ENCODE results near the gene DCLK1. TPM values are rescaled to one million over a fixed set of nuclear protein-coding genes. Genes with fewer than 3 reads are reported as not detected.

Gene DCLK1
- total RNA-seq, 1 donor from 2014 or later: 36.1 TPM

DNA sequence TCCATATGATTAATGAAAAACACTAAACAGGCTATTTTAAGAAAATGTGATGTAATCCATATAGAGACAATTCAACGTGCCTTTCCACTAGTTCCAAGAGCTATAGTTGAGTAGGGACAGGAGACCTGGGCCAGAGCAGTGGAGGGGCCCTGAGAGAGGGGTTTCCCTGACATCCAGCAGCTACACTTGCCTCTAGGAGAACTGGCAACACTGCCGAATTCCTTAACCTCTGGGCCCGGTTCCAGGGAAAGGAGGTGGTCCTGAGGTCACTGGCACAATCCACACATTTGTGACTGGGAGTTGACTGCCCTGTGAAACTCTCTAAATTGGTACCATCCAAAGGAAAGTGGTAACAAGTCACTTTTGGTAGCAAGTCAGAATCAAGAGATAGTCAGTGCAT lies 264.4 kb downstream of the DCLK1 start:
- Histone ChIP-seq H3K9me3 (no peaks in the 10 kb centered on the region), H3K36me3 (no peaks in the 10 kb centered on the region), H3K4me3 (no peak overlapping the region), H3K4me1 (no peaks in the 10 kb centered on the region), H3K27ac (no peak overlapping the region), H3K27me3 (no peaks in the 10 kb centered on the region)
- DNase-seq (ENCODE audit: extremely low spot score in 2 of 2): no peak
- TF ChIP-seq, protein P1, sequence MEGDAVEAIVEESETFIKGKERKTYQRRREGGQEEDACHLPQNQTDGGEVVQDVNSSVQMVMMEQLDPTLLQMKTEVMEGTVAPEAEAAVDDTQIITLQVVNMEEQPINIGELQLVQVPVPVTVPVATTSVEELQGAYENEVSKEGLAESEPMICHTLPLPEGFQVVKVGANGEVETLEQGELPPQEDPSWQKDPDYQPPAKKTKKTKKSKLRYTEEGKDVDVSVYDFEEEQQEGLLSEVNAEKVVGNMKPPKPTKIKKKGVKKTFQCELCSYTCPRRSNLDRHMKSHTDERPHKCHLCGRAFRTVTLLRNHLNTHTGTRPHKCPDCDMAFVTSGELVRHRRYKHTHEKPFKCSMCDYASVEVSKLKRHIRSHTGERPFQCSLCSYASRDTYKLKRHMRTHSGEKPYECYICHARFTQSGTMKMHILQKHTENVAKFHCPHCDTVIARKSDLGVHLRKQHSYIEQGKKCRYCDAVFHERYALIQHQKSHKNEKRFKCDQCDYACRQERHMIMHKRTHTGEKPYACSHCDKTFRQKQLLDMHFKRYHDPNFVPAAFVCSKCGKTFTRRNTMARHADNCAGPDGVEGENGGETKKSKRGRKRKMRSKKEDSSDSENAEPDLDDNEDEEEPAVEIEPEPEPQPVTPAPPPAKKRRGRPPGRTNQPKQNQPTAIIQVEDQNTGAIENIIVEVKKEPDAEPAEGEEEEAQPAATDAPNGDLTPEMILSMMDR (IDR thresholded peaks at IDR 0.05): no peak
- TF ChIP-seq POLR2AphosphoS5 (IDR thresholded peaks at IDR 0.05; ENCODE audit: insufficient read depth in 1 of 2, low read depth in 1 of 2): no peak
- no peak for TF ChIP-seq POLR2A (IDR thresholded peaks at IDR 0.05)
- intact Hi-C loops (cut with DNase I): no loop called here

DNA sequence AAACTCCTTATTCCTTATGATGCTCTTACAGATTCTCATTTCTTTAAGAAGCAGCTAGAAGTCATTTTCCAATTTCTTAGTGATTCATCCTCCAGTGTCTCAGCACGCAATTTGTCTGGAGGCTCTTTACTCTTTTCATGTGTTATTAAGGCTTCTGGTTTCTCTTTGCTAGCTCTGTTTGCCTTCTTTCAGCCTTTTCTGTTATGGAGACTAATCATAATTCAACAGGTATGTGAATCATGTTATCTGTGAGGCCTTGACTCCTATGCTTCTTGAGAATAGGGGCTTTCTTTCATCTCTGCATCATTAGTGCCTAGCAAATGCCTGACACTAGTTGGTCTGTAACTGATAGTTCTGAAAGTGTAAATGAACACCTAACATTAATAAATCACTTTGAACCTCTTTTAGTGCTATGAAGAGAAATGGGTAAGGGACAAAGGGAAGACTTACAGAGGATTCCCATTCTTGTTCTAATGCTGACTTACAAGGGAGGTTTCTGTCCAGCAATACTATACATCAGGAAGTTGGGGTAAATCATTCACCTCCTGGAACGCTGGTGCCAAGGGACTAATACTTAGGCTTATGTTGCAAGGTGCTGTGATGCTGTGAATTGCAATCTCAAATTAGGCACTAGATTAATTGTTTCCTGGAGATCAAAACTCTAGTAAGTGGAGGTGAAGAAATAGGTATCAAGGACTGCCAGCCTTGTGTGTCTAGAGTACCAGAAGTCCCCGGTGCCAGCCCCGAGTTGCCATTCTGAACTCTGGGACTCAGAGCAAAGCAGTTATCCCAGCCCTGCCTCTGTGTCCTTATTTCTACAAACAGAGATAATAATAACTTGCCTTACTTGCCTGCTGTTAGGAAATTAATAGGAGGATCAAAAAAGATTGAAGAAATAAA lies 265.6 kb downstream of the DCLK1 start:
- intact Hi-C loops (cut with DNase I): no loop called here
- H3K27ac ChIP-seq: no peak overlapping the region
- no peak overlapping the region for H3K4me3 ChIP-seq
- no peak for TF ChIP-seq POLR2A (IDR thresholded peaks at IDR 0.05)
- no peak for TF ChIP-seq POLR2AphosphoS5 (IDR thresholded peaks at IDR 0.05; ENCODE audit: insufficient read depth in 1 of 2, low read depth in 1 of 2)
- TF ChIP-seq, protein P1 (IDR thresholded peaks at IDR 0.05): no peak
- DNase-seq (ENCODE audit: extremely low spot score in 2 of 2): no peak
- no peaks in the 10 kb centered on the region for H3K4me1 ChIP-seq
- H3K27me3 ChIP-seq: no peaks in the 10 kb centered on the region
- no peaks in the 10 kb centered on the region for H3K36me3 ChIP-seq
- no peaks in the 10 kb centered on the region for H3K9me3 ChIP-seq

DNA sequence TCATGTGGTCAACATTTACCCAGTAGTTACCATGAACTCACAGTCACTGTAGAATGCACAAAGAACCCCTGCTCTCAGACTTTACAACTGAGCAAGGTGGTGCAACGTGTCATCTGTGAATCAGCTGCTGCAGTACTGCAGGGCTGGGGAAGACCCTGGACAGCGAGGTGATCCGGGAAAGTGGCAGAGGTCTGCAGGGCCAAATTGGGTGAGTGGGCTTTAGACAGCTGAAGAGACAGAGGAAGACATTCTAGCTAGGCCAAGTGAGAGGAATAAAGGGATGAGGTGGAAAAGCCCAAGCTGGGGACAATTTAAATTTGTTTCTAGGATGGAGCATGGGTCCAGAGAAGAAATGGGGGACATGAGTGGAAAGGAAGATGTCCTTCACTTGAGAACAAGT lies 270.5 kb downstream of the DCLK1 start:
- Histone ChIP-seq H3K4me3 (no peak overlapping the region), H3K27me3 (no peaks in the 10 kb centered on the region), H3K36me3 (no peaks in the 10 kb centered on the region), H3K27ac (no peak overlapping the region), H3K9me3 (no peaks in the 10 kb centered on the region), H3K4me1 (peaks cover 37% of the 10 kb centered on the region)
- intact Hi-C loops (cut with DNase I): no loop called here
- TF ChIP-seq, protein P1 (IDR thresholded peaks at IDR 0.05): no peak
- no peak for TF ChIP-seq POLR2A (IDR thresholded peaks at IDR 0.05)
- no peak for TF ChIP-seq POLR2AphosphoS5 (IDR thresholded peaks at IDR 0.05; ENCODE audit: insufficient read depth in 1 of 2, low read depth in 1 of 2)
- DNase-seq (ENCODE audit: extremely low spot score in 2 of 2): no peak

DNA sequence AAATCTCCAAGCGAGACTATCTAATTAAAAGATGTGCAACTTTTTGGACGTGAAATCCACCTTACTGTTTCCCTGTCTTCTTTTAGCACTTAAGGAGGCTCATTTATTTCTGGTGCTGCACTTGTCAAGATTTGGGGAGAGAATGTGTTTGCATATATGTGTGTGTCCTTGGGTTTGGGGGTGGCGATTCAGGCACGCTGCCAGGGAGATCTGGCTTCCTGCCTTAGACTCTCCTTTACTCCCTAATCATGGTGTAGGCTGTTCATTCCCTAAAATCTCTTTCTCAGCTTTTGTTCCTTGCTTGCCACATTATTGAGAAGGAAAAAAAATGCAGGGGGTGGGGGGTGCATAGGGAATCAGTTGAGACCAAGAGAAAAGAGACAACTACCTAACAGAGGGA lies 271.2 kb downstream of the DCLK1 start:
- TF ChIP-seq POLR2AphosphoS5 (IDR thresholded peaks at IDR 0.05; ENCODE audit: insufficient read depth in 1 of 2, low read depth in 1 of 2): no peak
- intact Hi-C loops (cut with DNase I): loop anchor here (10.0 kb wide), 1 partner anchor 75 kb away; no protein-coding TSS in a partner anchor
- no peak overlapping the region for H3K4me3 ChIP-seq
- no peaks in the 10 kb centered on the region for H3K9me3 ChIP-seq
- no peak for DNase-seq (ENCODE audit: extremely low spot score in 2 of 2)
- H3K36me3 ChIP-seq: no peaks in the 10 kb centered on the region
- peaks cover 37% of the 10 kb centered on the region for H3K4me1 ChIP-seq
- no peaks in the 10 kb centered on the region for H3K27me3 ChIP-seq
- peak overlapping the region; percentile 52 for H3K27ac ChIP-seq

DNA sequence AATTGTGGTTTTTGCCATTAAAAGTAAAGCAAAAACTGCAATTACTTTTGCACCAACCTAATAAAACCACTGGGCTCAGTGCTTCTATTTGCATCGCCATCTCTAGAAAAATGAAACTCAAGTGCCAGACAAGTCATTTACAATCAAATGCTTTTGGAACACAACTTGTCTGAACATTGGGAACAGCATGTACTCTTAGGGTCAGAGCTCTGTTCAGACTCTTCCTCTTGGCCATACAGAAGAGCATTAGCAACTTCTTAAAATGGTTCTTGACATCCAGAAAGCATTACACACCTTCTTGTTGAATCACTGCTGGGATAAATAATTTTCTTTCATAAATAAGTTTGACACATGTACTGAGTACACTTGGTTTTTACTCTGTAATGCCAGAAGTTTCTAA lies 272.5 kb downstream of the DCLK1 start:
- H3K27ac ChIP-seq: peak overlapping the region; percentile 52
- no peak for DNase-seq (ENCODE audit: extremely low spot score in 2 of 2)
- H3K36me3 ChIP-seq: no peaks in the 10 kb centered on the region
- intact Hi-C loops (cut with DNase I): loop anchor here (10.0 kb wide), 1 partner anchor 76 kb away; no protein-coding TSS in a partner anchor
- no peak for TF ChIP-seq POLR2A (IDR thresholded peaks at IDR 0.05)
- peak; percentile 19 to 89 for TF ChIP-seq POLR2AphosphoS5 (IDR thresholded peaks at IDR 0.05; ENCODE audit: insufficient read depth in 1 of 2, low read depth in 1 of 2)
- TF ChIP-seq, protein P1 (IDR thresholded peaks at IDR 0.05): no peak
- H3K4me3 ChIP-seq: no peak overlapping the region
- H3K27me3 ChIP-seq: no peaks in the 10 kb centered on the region
- H3K4me1 ChIP-seq: peaks cover 37% of the 10 kb centered on the region
- H3K9me3 ChIP-seq: no peaks in the 10 kb centered on the region

Measured in vagina (tissue), 2 donors.